UCSD-AML1 (cell line): ENCODE measurements around the gene SRP9.
A peak's percentile ranks its signal among the peaks of the same experiment; 100 is the strongest.
"Not testable (repeated sequence)": the region's sequence is repeated elsewhere in the genome, so short reads cannot be mapped to it uniquely, and the experiment has no call there.

ENCODE experiments used
- DNase-seq: peaks from one replicate; lab custom pipeline; 2025; ENCODE audit not compliant: unreplicated experiment; lab: John Stamatoyannopoulos, UW

SRP9 gene

GRCh38 chr1:225774281-225775147 is 3.1 kb upstream of the SRP9 start:
- no peak for DNase-seq

- no peak for DNase-seq
Measured at GRCh38 chr1:225776294-225776693, 1.3 kb upstream of the SRP9 start.

- no peak for DNase-seq
Measured at GRCh38 chr1:225777058-225777582, 506 bp upstream of the SRP9 start.

- no peak for DNase-seq
Measured at GRCh38 chr1:225778337-225778669, 677 bp downstream of the SRP9 start.

DNA sequence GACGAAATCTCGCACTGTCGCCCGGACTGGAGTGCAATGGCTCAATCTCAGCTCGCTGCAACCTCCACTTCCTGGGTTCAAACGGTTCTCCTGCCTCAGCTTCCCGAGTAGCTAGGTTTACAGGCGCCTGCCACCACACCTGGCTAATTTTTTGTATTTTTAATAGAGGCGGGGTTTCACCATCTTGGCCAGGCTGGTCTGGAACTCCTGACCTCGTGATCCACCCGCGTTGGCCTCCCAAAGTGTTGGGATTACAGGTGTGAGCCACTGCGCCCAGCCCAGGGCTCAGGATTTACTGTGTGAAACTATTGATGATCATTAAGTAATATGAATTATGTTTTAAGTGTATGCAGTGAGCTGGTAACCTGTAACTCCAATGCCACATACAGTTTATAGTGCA is 1.5 kb downstream of the SRP9 start:
- not testable (repeated sequence) for DNase-seq

DNA sequence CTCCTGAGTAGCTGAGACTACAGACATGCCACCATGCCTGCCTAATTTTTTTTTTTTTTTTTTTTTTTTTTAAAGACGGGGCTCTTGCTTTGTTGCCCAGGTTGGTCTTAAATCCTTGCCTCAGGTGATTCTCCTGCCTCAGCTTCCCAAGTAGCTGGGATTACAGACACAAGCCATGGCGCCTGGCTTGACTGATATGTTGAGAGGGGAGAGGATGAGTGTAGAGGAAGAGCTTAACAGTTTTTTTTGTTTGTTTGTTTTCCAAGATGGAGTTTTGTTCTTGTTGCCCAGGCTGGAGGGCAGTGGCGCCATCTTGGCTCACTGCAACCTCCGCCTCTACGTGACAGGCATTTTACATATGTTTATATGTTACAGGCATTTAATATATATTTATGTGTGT is 2.5 kb downstream of the SRP9 start:
- no peak for DNase-seq

DNA sequence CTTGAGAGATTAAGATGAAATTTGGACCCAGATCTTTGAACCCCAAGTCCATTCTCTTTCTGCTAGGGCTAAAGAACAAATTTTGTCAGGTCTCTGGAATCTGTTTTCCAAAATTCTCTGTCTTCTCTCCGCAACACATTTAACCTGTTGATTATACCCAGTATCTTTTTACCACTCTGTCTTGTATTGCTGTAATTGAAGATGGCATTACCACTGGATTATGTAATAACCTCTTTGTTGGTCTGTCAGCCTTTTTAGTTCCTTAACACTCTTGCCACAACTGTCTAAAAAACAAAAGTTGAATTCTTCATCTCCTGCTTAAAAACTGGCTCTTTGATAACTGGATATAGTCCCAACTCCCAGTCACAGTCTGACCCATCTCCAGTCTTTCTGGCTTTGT is 3.0 kb downstream of the SRP9 start:
- DNase-seq, result no peak

DNA sequence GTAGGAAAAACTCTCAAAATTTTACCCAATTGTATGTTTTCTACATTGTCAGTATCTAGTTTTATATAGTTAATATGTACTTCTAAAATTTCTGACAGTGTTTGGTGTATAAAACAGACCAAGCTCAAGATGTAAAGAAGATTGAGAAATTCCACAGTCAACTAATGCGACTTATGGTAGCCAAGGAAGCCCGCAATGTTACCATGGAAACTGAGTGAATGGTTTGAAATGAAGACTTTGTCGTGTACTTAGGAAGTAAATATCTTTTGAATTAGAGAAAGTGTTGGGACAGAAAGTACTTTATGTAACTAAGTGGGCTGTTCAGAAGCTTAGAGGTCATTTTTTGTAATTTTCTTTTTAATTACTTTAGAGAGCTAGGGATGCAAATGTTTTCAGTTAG is 11.5 kb downstream of the SRP9 start:
- not testable (repeated sequence) for DNase-seq

GRCh38 chr1:225794954-225795353 is 17.3 kb downstream of the SRP9 start:
- DNase-seq, result no peak

DNA sequence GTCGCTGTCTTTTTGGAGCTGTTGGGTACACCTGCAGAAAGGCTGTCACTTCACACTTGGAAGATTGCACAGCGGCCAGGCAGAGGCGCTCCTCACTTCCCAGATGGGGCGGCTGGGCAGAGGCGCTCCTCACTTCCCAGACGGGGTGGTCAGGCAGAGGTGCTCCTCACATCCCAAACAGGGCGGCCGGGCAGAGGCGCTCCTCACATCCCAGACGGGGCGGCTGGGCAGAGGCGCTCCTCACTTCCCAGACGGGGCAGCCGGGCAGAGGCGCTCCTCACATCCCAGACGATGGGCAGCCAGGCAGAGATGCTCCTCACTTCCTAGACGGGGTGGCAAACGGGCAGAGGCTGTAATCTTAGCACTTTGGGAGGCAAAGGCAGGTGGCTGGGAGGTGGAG is 18.5 kb downstream of the SRP9 start:
- DNase-seq, result not testable (repeated sequence)

GRCh38 chr1:225801146-225801545 is 23.5 kb downstream of the SRP9 start:
- DNase-seq, result not testable (repeated sequence)

DNA sequence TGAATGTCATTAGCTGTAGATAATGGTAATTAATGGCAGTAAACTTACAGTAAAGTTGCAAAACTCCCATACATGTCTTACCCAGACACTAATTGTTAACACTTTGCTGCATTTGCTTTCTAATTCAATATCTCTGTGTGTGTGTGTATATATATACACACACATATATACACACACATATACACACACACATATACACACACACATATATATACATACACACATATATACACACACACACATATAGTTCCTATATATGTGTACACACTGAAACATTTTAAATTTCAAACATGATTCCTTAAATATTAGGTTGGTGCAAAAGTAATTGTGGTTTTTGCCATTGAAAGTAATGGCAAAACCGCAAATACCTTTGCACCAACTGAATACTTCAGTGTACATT is 28.6 kb downstream of the SRP9 start:
- no peak for DNase-seq

DNA sequence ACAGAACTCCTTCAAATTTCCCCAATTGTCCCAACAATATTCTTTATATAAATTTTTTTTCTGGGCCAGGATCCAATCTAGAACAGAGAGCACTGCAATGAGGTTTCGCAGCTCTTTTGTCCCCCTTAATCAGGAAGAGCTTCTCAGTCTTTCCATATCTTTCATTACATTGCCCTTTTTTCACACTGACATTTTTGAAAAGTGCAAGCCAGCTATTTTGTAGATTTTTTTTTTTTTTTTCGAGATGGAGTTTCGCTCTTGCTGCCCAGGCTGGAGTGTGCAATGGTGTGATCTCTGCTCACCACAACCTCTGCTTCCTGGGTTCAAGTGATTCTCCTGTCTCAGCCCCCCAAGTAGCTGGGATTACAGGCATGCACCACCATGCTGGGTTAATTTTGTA is 29.1 kb downstream of the SRP9 start:
- not testable (repeated sequence) for DNase-seq

DNA sequence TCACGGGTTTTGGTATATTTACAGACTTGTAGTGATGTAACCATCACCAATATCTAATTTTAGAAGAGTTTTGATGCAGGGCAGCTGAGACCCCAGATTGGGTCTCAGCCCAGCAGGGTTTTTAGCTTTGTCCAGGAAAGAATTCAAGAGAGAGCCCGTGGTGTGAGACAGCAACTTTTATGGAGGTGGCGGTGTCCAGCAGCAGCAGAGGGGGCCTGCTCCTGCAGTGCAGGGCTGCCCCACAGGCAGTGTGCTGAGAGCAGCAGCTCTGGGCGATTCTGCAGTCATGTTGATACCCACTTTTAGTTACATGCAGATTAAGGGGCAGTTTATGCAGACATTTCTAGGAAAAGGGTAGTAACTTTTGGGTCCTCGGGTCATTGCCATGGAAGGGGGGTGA is 30.5 kb downstream of the SRP9 start:
- no peak for DNase-seq

DNA sequence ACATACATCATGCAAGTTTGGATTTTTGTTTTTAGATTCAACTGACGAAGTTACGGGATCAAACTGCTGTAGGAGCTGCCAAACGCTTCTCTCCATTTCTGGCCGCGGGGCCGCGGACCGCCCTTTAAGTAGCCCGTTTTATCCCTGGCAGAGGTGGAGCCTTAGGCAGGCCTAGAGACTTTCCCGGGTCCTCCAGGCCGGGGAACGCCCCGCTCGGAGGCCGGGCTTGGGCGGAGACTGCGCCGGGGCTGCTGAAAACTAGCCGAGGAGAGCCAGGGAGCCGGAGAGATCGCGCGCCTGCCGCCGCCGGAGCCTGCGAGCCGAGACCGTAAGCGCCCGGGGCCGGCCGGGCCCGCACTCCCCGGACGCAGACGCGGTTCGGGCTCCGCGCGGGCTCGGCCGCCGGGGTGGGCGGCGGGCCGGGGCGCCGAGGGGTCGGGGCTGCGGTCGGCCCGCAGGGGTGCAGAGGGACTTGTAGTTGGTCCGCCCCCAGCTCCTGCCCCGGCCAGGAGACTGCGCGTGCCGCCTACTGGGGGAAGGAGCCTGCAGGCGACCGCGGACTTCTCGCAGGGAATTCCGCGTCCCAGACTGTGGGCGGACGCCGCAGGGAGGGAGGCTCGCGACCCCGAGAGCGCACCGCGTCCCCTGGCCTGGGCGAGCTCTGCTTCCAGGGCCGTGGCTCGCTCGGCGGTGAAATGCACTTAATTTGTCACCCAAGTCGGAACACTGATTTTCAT is 32.4 kb downstream of the SRP9 start, which contains the start of gene EPHX1:
Gene EPHX1 (plus strand): TSS at position 283 of the 737 bp plus-strand sequence. CDS start 18,606 bp downstream, outside the sequence.
- peak; percentile 87 for DNase-seq

- DNase-seq, result not testable (repeated sequence)
Measured at GRCh38 chr1:225810579-225811538, 33.2 kb downstream of the SRP9 start.

DNA sequence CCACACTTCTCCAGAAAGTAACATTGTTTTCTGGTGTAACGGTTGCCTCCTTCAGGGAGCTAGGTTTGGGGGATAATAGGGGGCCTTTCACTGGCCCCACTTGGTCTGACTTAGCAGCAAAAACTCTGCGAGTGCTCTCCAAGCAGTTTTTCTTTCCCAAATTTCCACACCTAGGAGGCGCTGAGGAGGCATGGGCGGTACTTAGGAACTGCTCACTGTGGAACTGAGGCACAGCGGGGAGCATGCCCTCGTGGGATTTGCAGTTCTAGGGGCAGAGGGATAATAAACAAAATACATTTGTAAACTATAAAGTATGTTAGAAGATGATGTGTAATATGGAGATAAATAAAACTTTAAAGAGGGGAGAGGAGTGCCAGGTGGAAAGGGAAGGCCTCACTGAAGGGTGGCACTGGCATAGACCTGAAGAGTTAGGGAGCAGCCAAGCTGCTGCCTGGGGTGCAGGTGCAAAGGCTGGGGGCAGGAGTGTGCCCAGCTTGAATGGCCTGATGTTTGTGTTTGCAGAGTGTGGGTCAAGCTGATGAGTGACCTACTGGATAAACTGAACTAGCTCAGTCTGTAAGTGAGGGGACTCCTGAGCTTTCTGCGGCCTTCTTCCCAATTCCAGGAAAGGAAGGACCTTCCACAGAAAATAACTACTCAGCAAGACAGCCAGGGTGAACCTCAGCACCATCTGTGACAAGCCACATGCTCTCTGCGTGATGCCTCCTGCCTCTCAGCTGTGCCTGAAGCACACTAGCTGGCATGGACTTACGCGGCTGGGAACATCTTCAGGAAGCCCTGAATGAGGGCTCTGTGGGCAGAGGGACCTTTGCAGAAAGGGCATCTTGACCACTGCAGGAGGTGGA is 34.2 kb downstream of the SRP9 start:
- no peak for DNase-seq

DNA sequence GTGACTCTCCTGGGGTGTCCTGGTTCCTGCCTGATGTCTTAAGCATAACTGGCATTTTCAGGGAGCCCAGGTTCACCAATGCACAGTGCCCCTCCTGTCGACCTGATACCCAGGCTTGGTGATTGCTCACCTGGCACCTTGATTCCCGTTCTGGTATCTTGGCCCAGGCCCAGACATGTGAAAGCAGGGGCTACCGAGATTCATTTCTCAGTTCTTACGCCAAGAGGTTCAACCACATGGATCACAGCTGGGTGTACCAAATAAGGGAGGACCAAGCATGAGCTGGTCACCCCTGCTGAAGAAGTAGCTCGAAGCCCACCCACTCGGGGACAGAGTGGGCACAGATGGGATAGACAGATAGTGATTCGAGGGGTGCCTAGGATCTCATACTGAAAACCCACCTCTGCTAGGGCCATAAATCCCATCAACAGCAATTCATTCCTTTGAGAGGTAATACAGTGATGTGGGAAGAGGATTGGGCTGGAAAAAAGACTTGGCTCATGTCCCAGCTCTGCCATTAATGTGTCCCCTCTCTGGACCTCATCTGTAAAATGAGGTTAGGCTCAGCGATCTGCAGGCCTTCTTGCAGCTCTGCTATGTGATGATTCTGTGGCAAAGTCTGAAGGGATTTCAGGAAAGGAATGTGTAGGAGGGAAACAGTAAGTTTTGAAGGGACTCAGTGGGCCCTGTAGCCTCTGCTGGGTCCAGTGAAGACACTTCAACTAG is 35.0 kb downstream of the SRP9 start:
- no peak for DNase-seq
